Keratinocyte (primary cell): Measurements from ENCODE around the gene OR4L1. TPM values are rescaled to one million over a fixed set of nuclear protein-coding genes. Genes with fewer than 3 reads are reported as not detected.

Experiments used
- DNase-seq: peaks from one replicate; pipeline ENCODE4 v3.0.0-alpha.2; 2011; ENCODE audit warnings: low read depth, missing footprints, low spot score
- FAIRE-seq: peaks from 2 replicates; lab custom pipeline; 2011; peaks lifted over from hg19 to GRCh38; lab: Jason Lieb, UNC
- H2AFZ ChIP-seq: 2 replicates; pipeline ENCODE4 v1.6.0; 2012; ENCODE audit warnings: low read length, control low read depth, inconsistent platforms; ENCODE audit not compliant: control insufficient read depth
- H3K27ac ChIP-seq: 2 replicates; pipeline ENCODE4 v1.5.1; 2011; ENCODE audit warnings: low read length; ENCODE audit not compliant: control insufficient read depth, insufficient read depth
- H3K27me3 ChIP-seq: 3 replicates; pipeline ENCODE4 v1.6.0; 2011; ENCODE audit warnings: low read length; ENCODE audit not compliant: control insufficient read depth, insufficient read depth; ENCODE audit errors: extremely low read depth
- H3K36me3 ChIP-seq, 2 experiments: 2 replicates in 1 of 2; 3 replicates in 1 of 2; pipeline ENCODE4 v1.5.1; 2011; ENCODE audit warnings: low read length in 2 of 2, mild to moderate bottlenecking in 1 of 2; ENCODE audit not compliant: control insufficient read depth in 2 of 2, insufficient read depth in 2 of 2; ENCODE audit errors: extremely low read depth in 1 of 2
- H3K4me1 ChIP-seq: 3 replicates; pipeline ENCODE4 v1.5.1; 2011; ENCODE audit warnings: low read length; ENCODE audit not compliant: control insufficient read depth, insufficient read depth; ENCODE audit errors: extremely low read depth
- H3K4me2 ChIP-seq: 3 replicates; pipeline ENCODE4 v1.6.0; 2011; ENCODE audit warnings: low read depth, low read length; ENCODE audit not compliant: control insufficient read depth, insufficient read depth; ENCODE audit errors: extremely low read depth
- H3K4me3 ChIP-seq, 3 experiments: fragments of 200-600 bp in 1 of 3; sonication (generic) in 1 of 3; 2 replicates in 2 of 3; 3 replicates in 1 of 3; pipeline ENCODE4 v1.5.1; 2011 to 2016; ENCODE audit warnings: low read length in 3 of 3, mild to moderate bottlenecking in 3 of 3, control low read depth in 2 of 3, inconsistent platforms in 1 of 3, low read depth in 1 of 3, mixed read lengths in 1 of 3, mixed run types in 1 of 3, moderate library complexity in 1 of 3; ENCODE audit not compliant: control insufficient read depth in 2 of 3, insufficient read depth in 2 of 3; ENCODE audit errors: extremely low read depth in 1 of 3
- H3K79me2 ChIP-seq: 2 replicates; pipeline ENCODE4 v1.6.0; 2012; ENCODE audit warnings: low read length; ENCODE audit not compliant: control insufficient read depth, insufficient read depth
- H3K9ac ChIP-seq: 3 replicates; pipeline ENCODE4 v1.6.0; 2011; ENCODE audit warnings: low read length; ENCODE audit not compliant: control insufficient read depth, insufficient read depth; ENCODE audit errors: extremely low read depth
- H3K9me1 ChIP-seq: 3 replicates; pipeline ENCODE4 v1.6.0; 2011; ENCODE audit warnings: low read length; ENCODE audit not compliant: control insufficient read depth, insufficient read depth; ENCODE audit errors: extremely low read depth
- H3K9me3 ChIP-seq: 2 replicates; pipeline ENCODE4 v1.5.1; 2012; ENCODE audit warnings: low read depth, low read length; ENCODE audit not compliant: control insufficient read depth
- H4K20me1 ChIP-seq: 3 replicates; pipeline ENCODE4 v1.6.0; 2011; ENCODE audit warnings: low read length; ENCODE audit not compliant: control insufficient read depth, insufficient read depth; ENCODE audit errors: extremely low read depth
- CTCF ChIP-seq, 3 experiments: IDR thresholded peaks in 1 of 3; conservative IDR thresholded peaks in 1 of 3; optimal IDR thresholded peaks in 1 of 3; 2 replicates in 2 of 3; 3 replicates in 1 of 3; pipeline versions ENCODE3 to v1.5.1; 2011; ENCODE audit warnings: low read length in 3 of 3, mild to moderate bottlenecking in 3 of 3, moderate library complexity in 2 of 3, control low read depth in 1 of 3, inconsistent platforms in 1 of 3; ENCODE audit not compliant: insufficient read depth in 2 of 3; ENCODE audit errors: extremely low read depth in 1 of 3
- EZH2 ChIP-seq: IDR thresholded peaks from one replicate; pipeline ENCODE4 v1.6.1; 2012; ENCODE audit warnings: inconsistent platforms, mild to moderate bottlenecking, low read length, moderate library complexity
- dilution Hi-C: fragments of 300-500 bp; cut with MboI; formaldehyde crosslinking; loops from one replicate; pipeline ENCODE4 v1.7.0; 2020; ENCODE audit warnings: low sequenced_read_pairs; ENCODE audit not compliant: extremely low pct_ligation_motif_present
- polyA plus RNA-seq, 5 experiments: library from polyadenylated mRNA; depleted of rRNA in 3 of 5; stranded (reverse) in 3 of 5; stranded (forward) in 1 of 5; unstranded in 1 of 5; fragments of >200 nt; gene quantifications; 1 replicate in 1 of 5; 2 replicates in 3 of 5; 3 replicates in 1 of 5; pipeline versions ENCODE4 v1.2.1 to v1.2.3, GENCODE V29; 2011 to 2012; ENCODE audit warnings: missing spikeins in 2 of 5, low read depth in 1 of 5, low replicate concordance in 1 of 5

The OR4L1 gene
- polyA plus RNA-seq, 1 donor (not counting 4 experiments of a cell fraction or from before 2014, with no cell fraction given) = not detected

GRCh38 chr14:20035938-20036337 lies 23.9 kb upstream of the OR4L1 start, which contains the start of gene OR4K13:
TSS of gene OR4K13 (minus strand) at chr14:20036038. CDS start at chr14:20034758, 1,280 bp downstream.
- Histone ChIP-seq H3K9ac (no peak within 1 kb of the TSS), H3K36me3 (no peaks in the 10 kb centered on the region), H2AFZ (no peak within 1 kb of the TSS), H3K4me3 (no peak within 1 kb of the TSS), H3K27me3 (no peaks in the 10 kb centered on the region), H3K27ac (no peak within 1 kb of the TSS), H3K9me3 (peaks cover 5% of the 10 kb centered on the region), H3K4me1 (no peaks in the 10 kb centered on the region), H4K20me1 (no peaks in the 10 kb centered on the region), H3K4me2 (no peak within 1 kb of the TSS), H3K9me1 (no peaks in the 10 kb centered on the region), H3K79me2 (no peaks in the 10 kb centered on the region)
- TF ChIP-seq EZH2 (no peak), CTCF (optimal IDR thresholded peaks at IDR 0.05 in 1 of 3, IDR thresholded peaks at IDR 0.05 in 1 of 3, conservative IDR thresholded peaks at IDR 0.05 in 1 of 3; ENCODE audit: extremely low read depth in 1 of 3, insufficient read depth in 2 of 3, low read length in 3 of 3) (no peak)
- no peak for FAIRE-seq
- no peak for DNase-seq
- dilution Hi-C loops = no loop called here

- TF ChIP-seq EZH2 (no peak), CTCF (optimal IDR thresholded peaks at IDR 0.05 in 1 of 3, IDR thresholded peaks at IDR 0.05 in 1 of 3, conservative IDR thresholded peaks at IDR 0.05 in 1 of 3; ENCODE audit: extremely low read depth in 1 of 3, insufficient read depth in 2 of 3, low read length in 3 of 3) (no peak)
- no peak for FAIRE-seq
Measured at GRCh38 chr14:20044243-20044642, 15.6 kb upstream of the OR4L1 start.

More at GRCh38 chr14:20044243-20044642, 15.6 kb upstream of the OR4L1 start:
- Histone ChIP-seq H2AFZ (no peak overlapping the region), H3K9ac (no peak overlapping the region), H3K79me2 (no peaks in the 10 kb centered on the region), H3K9me3 (no peaks in the 10 kb centered on the region), H3K4me2 (no peak overlapping the region), H3K9me1 (no peaks in the 10 kb centered on the region), H3K27ac (no peak overlapping the region), H3K36me3 (no peaks in the 10 kb centered on the region), H3K4me3 (no peak overlapping the region), H3K27me3 (no peaks in the 10 kb centered on the region), H4K20me1 (no peaks in the 10 kb centered on the region), H3K4me1 (no peaks in the 10 kb centered on the region)
- no peak for DNase-seq
- dilution Hi-C loops = no loop called here
